CD14-positive monocyte (primary cell): ENCODE measurements around the gene SCUBE2. TPM values are rescaled to one million over a fixed set of nuclear protein-coding genes. Genes with fewer than 3 reads are reported as not detected.

Source experiments
- DNase-seq, 3 donors: peaks; one replicate each; pipeline ENCODE4 v3.0.0-alpha.2; 2011 to 2022
- H2AFZ ChIP-seq: 2 replicates; pipeline ENCODE4 v1.6.0; 2012; ENCODE audit warnings: mild to moderate bottlenecking, low read depth, low read length, inconsistent platforms; ENCODE audit not compliant: insufficient read depth, poor library complexity, severe bottlenecking
- H3K27ac ChIP-seq, 2 donors: 1 replicate in 1 of 2; 2 replicates in 1 of 2; pipeline ENCODE4 v1.5.1; 2012 to 2013; ENCODE audit warnings: low read length in 2 of 2, control low read depth in 1 of 2, inconsistent platforms in 1 of 2, low read depth in 1 of 2, mild to moderate bottlenecking in 1 of 2
- H3K27me3 ChIP-seq, 2 donors: one replicate each; pipeline versions ENCODE4 v1.6.0 to v1.6.1; 2011 to 2013; ENCODE audit warnings: low read length in 2 of 2; ENCODE audit not compliant: control insufficient read depth in 2 of 2, insufficient read depth in 2 of 2
- H3K36me3 ChIP-seq, 2 donors: replicated peaks in 1 of 2; 1 replicate in 1 of 2; 2 replicates in 1 of 2; pipeline versions ENCODE4 v1.5.1 to v1.6.1; 2012 to 2013; ENCODE audit warnings: low read length in 2 of 2, control low read depth in 1 of 2, inconsistent platforms in 1 of 2, mild to moderate bottlenecking in 1 of 2; ENCODE audit not compliant: insufficient read depth in 2 of 2, control insufficient read depth in 1 of 2
- H3K4me1 ChIP-seq, 2 donors: 1 replicate in 1 of 2; 2 replicates in 1 of 2; pipeline versions ENCODE4 v1.5.1 to v1.6.1; 2012 to 2013; ENCODE audit warnings: low read length in 2 of 2, control low read depth in 1 of 2, inconsistent platforms in 1 of 2, mild to moderate bottlenecking in 1 of 2, moderate library complexity in 1 of 2; ENCODE audit not compliant: insufficient read depth in 2 of 2, control insufficient read depth in 1 of 2
- H3K4me2 ChIP-seq: replicated peaks from 2 replicates; pipeline ENCODE3; 2012; ENCODE audit warnings: low read length, moderate library complexity, mild to moderate bottlenecking; ENCODE audit not compliant: poor library complexity, severe bottlenecking; ENCODE audit errors: extremely low read depth
- H3K4me3 ChIP-seq, 3 experiments: fragments of 200-600 bp in 1 of 3; sonication (generic) in 1 of 3; replicated peaks in 1 of 3; 1 replicate in 2 of 3; 2 replicates in 1 of 3; pipeline ENCODE4 v1.5.1; 2011 to 2013; ENCODE audit warnings: low read length in 3 of 3, mild to moderate bottlenecking in 3 of 3, control low read depth in 2 of 3, low read depth in 2 of 3, inconsistent platforms in 1 of 3, moderate library complexity in 1 of 3
- H3K79me2 ChIP-seq: 2 replicates; pipeline ENCODE4 v1.6.0; 2012; ENCODE audit warnings: mild to moderate bottlenecking, control low read depth, inconsistent platforms, low read length, moderate library complexity; ENCODE audit not compliant: insufficient read depth
- H3K9ac ChIP-seq: 2 replicates; pipeline ENCODE4 v1.6.0; 2017; ENCODE audit warnings: low read length, mild to moderate bottlenecking; ENCODE audit not compliant: insufficient read depth, poor library complexity, severe bottlenecking
- H3K9me3 ChIP-seq, 2 donors: replicated peaks in 1 of 2; 1 replicate in 1 of 2; 2 replicates in 1 of 2; pipeline versions ENCODE4 v1.5.1 to v1.6.1; 2012 to 2013; ENCODE audit warnings: low read length in 2 of 2, control low read depth in 1 of 2; ENCODE audit not compliant: control insufficient read depth in 1 of 2, insufficient read depth in 1 of 2
- H4K20me1 ChIP-seq: 2 replicates; pipeline ENCODE4 v1.6.0; 2012; ENCODE audit warnings: mild to moderate bottlenecking, low read length, control low read depth, moderate library complexity; ENCODE audit not compliant: insufficient read depth
- H3K27ac Mint-ChIP-seq, 7 donors: one replicate each; pipeline ENCODE4 v1.8.0; 2020; ENCODE audit warnings: mild to moderate bottlenecking in 7 of 7, mixed read lengths in 7 of 7, moderate library complexity in 6 of 7, inconsistent platforms in 2 of 7
- H3K27me3 Mint-ChIP-seq, 3 donors: one replicate each; pipeline ENCODE4 v1.8.0; 2021 to 2022; ENCODE audit warnings: low read depth in 3 of 3, mild to moderate bottlenecking in 3 of 3, mixed read lengths in 3 of 3, moderate library complexity in 3 of 3, inconsistent platforms in 1 of 3
- H3K36me3 Mint-ChIP-seq, 2 donors: one replicate each; pipeline ENCODE4 v1.8.0; 2020; ENCODE audit warnings: mixed read lengths in 2 of 2, inconsistent platforms in 1 of 2, mild to moderate bottlenecking in 1 of 2
- H3K4me1 Mint-ChIP-seq: one replicate; pipeline ENCODE4 v1.8.0; 2020; ENCODE audit warnings: mild to moderate bottlenecking, mixed read lengths
- H3K4me3 Mint-ChIP-seq, 2 donors: one replicate each; pipeline ENCODE4 v1.8.0; 2020; ENCODE audit warnings: mild to moderate bottlenecking in 2 of 2, mixed read lengths in 2 of 2, moderate library complexity in 1 of 2
- H3K9me3 Mint-ChIP-seq, 7 donors: one replicate each; pipeline ENCODE4 v1.8.0; 2020 to 2022; ENCODE audit warnings: mixed read lengths in 7 of 7, mild to moderate bottlenecking in 6 of 7, moderate library complexity in 6 of 7, inconsistent platforms in 2 of 7
- CTCF ChIP-seq: fragments of 200-600 bp; IDR thresholded peaks from one replicate; pipeline ENCODE4 v1.8.0; 2022; ENCODE audit warnings: antibody characterized with exemption, mild to moderate bottlenecking
- WGBS: methylation state at CpG from one replicate; pipeline ENCODE4 v1.1.5; 2013; ENCODE audit warnings: missing lambda C conversion rate; ENCODE audit not compliant: insufficient coverage; 5-methylcytosine and 5-hydroxymethylcytosine counted together
- intact Hi-C, 2 donors: fragments of 100-400 bp; cut with micrococcal nuclease; formaldehyde crosslinking; loops; one replicate each; pipeline versions ENCODE4 v1.15.0 to v1.15.1; 2023
- polyA plus RNA-seq, 3 donors: library from polyadenylated mRNA; depleted of rRNA in 1 of 3; unstranded in 2 of 3; stranded (reverse) in 1 of 3; fragments of 300-500 nt in 2 of 3; fragments of >200 nt in 1 of 3; fragmentation: Illumina TruSeq in 2 of 3; gene quantifications; 1 replicate in 2 of 3; 2 replicates in 1 of 3; pipeline ENCODE4 v1.2.3, GENCODE V29; 2012 to 2021

Gene SCUBE2
- polyA plus RNA-seq, 3 donors = 0.21 to 0.36 TPM; not detected in 1

- Histone ChIP-seq H3K9ac (no peak overlapping the region), H3K27ac (no peak overlapping the region), H3K4me1 (peaks cover 18 to 19% of the 10 kb centered on the region in 2 donors), H3K36me3 (no peaks in the 10 kb centered on the region), H3K9me3 (no peaks in the 10 kb centered on the region), H2AFZ (no peak overlapping the region), H3K4me2 (no peak overlapping the region), H3K4me3 (no peak overlapping the region), H4K20me1 (no peaks in the 10 kb centered on the region), H3K27me3 (no peaks in the 10 kb centered on the region), H3K79me2 (no peaks in the 10 kb centered on the region)
- no peaks in the 10 kb centered on the region for H3K9me3 Mint-ChIP-seq
- intact Hi-C loops = no loop called here
- WGBS = 100% methylated on average over 4 of the region's 4 CpGs
- peaks cover 0 to 4% (median 0%) of the 10 kb centered on the region in 3 donors for H3K27me3 Mint-ChIP-seq
- TF ChIP-seq CTCF = no peak
- no peak for DNase-seq
- H3K4me1 Mint-ChIP-seq = peaks cover 24% of the 10 kb centered on the region
- no peak overlapping the region for H3K27ac Mint-ChIP-seq
- H3K4me3 Mint-ChIP-seq = no peak overlapping the region
- no peaks in the 10 kb centered on the region for H3K36me3 Mint-ChIP-seq
Measured at GRCh38 chr11:9057888-9058287, 33.5 kb downstream of the SCUBE2 start.

- 100% methylated on average over 2 of the region's 2 CpGs for WGBS
- peaks cover 18 to 19% of the 10 kb centered on the region in 2 donors for H3K4me1 ChIP-seq
- no peaks in the 10 kb centered on the region for H4K20me1 ChIP-seq
Measured at GRCh38 chr11:9057007-9057406, 34.4 kb downstream of the SCUBE2 start.

More at GRCh38 chr11:9057007-9057406, 34.4 kb downstream of the SCUBE2 start:
- Mint-ChIP-seq H3K27ac (no peak overlapping the region), H3K27me3 (peaks cover 0 to 4% (median 1%) of the 10 kb centered on the region in 3 donors), H3K4me3 (no peak overlapping the region), H3K4me1 (peaks cover 23% of the 10 kb centered on the region), H3K36me3 (no peaks in the 10 kb centered on the region), H3K9me3 (no peaks in the 10 kb centered on the region)
- Histone ChIP-seq H3K79me2 (no peaks in the 10 kb centered on the region), H3K27ac (no peak overlapping the region), H3K36me3 (no peaks in the 10 kb centered on the region), H3K4me2 (no peak overlapping the region), H2AFZ (no peak overlapping the region), H3K9ac (no peak overlapping the region), H3K27me3 (no peaks in the 10 kb centered on the region), H3K9me3 (no peaks in the 10 kb centered on the region), H3K4me3 (no peak overlapping the region)
- DNase-seq = no peak
- intact Hi-C loops = no loop called here
- TF ChIP-seq CTCF = no peak
